ENCODE results near the gene RYR3. TPM values are rescaled to one million over a fixed set of nuclear protein-coding genes. Genes with fewer than 3 reads are reported as not detected.

The RYR3 gene
- total RNA-seq, 1 experiment from 2014 or later = not detected

- TF ChIP-seq EZH2 (IDR thresholded peaks at IDR 0.05; ENCODE audit: borderline replicate concordance, low read depth, low read length, poor library complexity, severe bottlenecking) (no peak), CTCF (conservative IDR thresholded peaks at IDR 0.05; ENCODE audit: low read depth, low read length) (no peak)
- intact Hi-C loops (cut with micrococcal nuclease; ENCODE audit: unreplicated experiment) = no loop called here
- peaks cover 2% of the 10 kb centered on the region for H3K27me3 ChIP-seq (replicated peaks; ENCODE audit: insufficient read depth, low read depth, low read length, poor library complexity)
- no peak for DNase-seq (ENCODE audit: low spot score)
- BruUV-seq (replicated peaks) = no TSS peak
- POLR2A ChIA-PET (ENCODE audit: low non-redundant PET) = no interaction called here
- no peak overlapping the region for H3K4me3 ChIP-seq (ENCODE audit: low read depth, low read length, poor library complexity, severe bottlenecking)
- H3K4me1 ChIP-seq (ENCODE audit: insufficient read depth, low read length, poor library complexity, severe bottlenecking) = no peaks in the 10 kb centered on the region
- H3K27ac ChIP-seq (ENCODE audit: low read depth, low read length, poor library complexity, severe bottlenecking) = no peak overlapping the region
- CTCF ChIA-PET = no interaction called here
- no peaks in the 10 kb centered on the region for H3K36me3 ChIP-seq (ENCODE audit: insufficient read depth, low read length, poor library complexity, severe bottlenecking)
- no peaks in the 10 kb centered on the region for H3K9me3 ChIP-seq (ENCODE audit: low read depth, low read length, poor library complexity, severe bottlenecking)
Observed at GRCh38 chr15:33903661-33904060, 592.9 kb downstream of the RYR3 start.

- Histone ChIP-seq H3K27ac (ENCODE audit: low read depth, low read length, poor library complexity, severe bottlenecking) (no peak overlapping the region), H3K4me1 (ENCODE audit: insufficient read depth, low read length, poor library complexity, severe bottlenecking) (no peaks in the 10 kb centered on the region), H3K4me3 (ENCODE audit: low read depth, low read length, poor library complexity, severe bottlenecking) (no peak overlapping the region), H3K9me3 (ENCODE audit: low read depth, low read length, poor library complexity, severe bottlenecking) (no peaks in the 10 kb centered on the region), H3K27me3 (replicated peaks; ENCODE audit: insufficient read depth, low read depth, low read length, poor library complexity) (no peaks in the 10 kb centered on the region), H3K36me3 (ENCODE audit: insufficient read depth, low read length, poor library complexity, severe bottlenecking) (no peaks in the 10 kb centered on the region)
- ChIA-PET POLR2A (ENCODE audit: low non-redundant PET) (no interaction called here), CTCF (no interaction called here)
- DNase-seq (ENCODE audit: low spot score) = no peak
- BruUV-seq (replicated peaks) = no TSS peak
- TF ChIP-seq CTCF (conservative IDR thresholded peaks at IDR 0.05; ENCODE audit: low read depth, low read length) (no peak), EZH2 (IDR thresholded peaks at IDR 0.05; ENCODE audit: borderline replicate concordance, low read depth, low read length, poor library complexity, severe bottlenecking) (no peak)
- intact Hi-C loops (cut with micrococcal nuclease; ENCODE audit: unreplicated experiment) = no loop called here
Observed at GRCh38 chr15:33907326-33907725, 596.6 kb downstream of the RYR3 start.

GRCh38 chr15:33908406-33908805 lies 597.6 kb downstream of the RYR3 start:
- Histone ChIP-seq H3K4me3 (ENCODE audit: low read depth, low read length, poor library complexity, severe bottlenecking) (no peak overlapping the region), H3K27me3 (replicated peaks; ENCODE audit: insufficient read depth, low read depth, low read length, poor library complexity) (no peaks in the 10 kb centered on the region), H3K27ac (ENCODE audit: low read depth, low read length, poor library complexity, severe bottlenecking) (no peak overlapping the region), H3K9me3 (ENCODE audit: low read depth, low read length, poor library complexity, severe bottlenecking) (no peaks in the 10 kb centered on the region), H3K36me3 (ENCODE audit: insufficient read depth, low read length, poor library complexity, severe bottlenecking) (no peaks in the 10 kb centered on the region), H3K4me1 (ENCODE audit: insufficient read depth, low read length, poor library complexity, severe bottlenecking) (no peaks in the 10 kb centered on the region)
- TF ChIP-seq EZH2 (IDR thresholded peaks at IDR 0.05; ENCODE audit: borderline replicate concordance, low read depth, low read length, poor library complexity, severe bottlenecking) (no peak), CTCF (conservative IDR thresholded peaks at IDR 0.05; ENCODE audit: low read depth, low read length) (no peak)
- BruUV-seq (replicated peaks) = no TSS peak
- no peak for DNase-seq (ENCODE audit: low spot score)
- POLR2A ChIA-PET (ENCODE audit: low non-redundant PET) = no interaction called here
- intact Hi-C loops (cut with micrococcal nuclease; ENCODE audit: unreplicated experiment) = no loop called here
- CTCF ChIA-PET = no interaction called here

All from A673 (cell line).